Astrocyte (in vitro differentiated cells and primary cell): ENCODE measurements around the gene CDH13.

Experiments
- EZH2 ChIP-seq: IDR thresholded peaks from 2 replicates; pipeline ENCODE4 v1.6.1; 2012; ENCODE audit warnings: mild to moderate bottlenecking, low read length, inconsistent platforms; ENCODE audit not compliant: insufficient read depth
- TF ChIP-seq, protein P1 (sequence below): IDR thresholded peaks from 2 replicates; pipeline ENCODE4 v1.5.1; 2011; ENCODE audit warnings: low read depth, mild to moderate bottlenecking, inconsistent platforms, low read length, moderate library complexity; ENCODE audit not compliant: insufficient read depth

DNA sequence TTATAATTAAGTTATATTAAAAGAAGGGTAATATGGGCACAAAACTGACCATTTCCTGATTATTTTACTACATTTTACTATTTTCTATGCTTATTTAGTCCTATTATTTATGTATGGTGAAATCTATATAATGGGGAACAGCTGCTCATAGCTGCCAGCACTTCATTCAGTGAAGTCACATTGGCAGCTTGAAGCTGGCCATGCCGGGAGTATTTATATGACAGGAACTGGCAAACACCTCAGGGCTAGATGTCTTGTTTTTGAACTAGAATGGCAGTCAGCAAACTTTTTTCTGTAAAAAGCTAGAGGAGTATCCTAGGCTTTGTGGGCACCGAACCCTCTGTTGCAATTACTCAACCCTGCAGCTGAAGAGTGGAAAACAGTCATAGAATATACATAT, 104.1 kb downstream of the CDH13 start:
- TF ChIP-seq, protein P1, sequence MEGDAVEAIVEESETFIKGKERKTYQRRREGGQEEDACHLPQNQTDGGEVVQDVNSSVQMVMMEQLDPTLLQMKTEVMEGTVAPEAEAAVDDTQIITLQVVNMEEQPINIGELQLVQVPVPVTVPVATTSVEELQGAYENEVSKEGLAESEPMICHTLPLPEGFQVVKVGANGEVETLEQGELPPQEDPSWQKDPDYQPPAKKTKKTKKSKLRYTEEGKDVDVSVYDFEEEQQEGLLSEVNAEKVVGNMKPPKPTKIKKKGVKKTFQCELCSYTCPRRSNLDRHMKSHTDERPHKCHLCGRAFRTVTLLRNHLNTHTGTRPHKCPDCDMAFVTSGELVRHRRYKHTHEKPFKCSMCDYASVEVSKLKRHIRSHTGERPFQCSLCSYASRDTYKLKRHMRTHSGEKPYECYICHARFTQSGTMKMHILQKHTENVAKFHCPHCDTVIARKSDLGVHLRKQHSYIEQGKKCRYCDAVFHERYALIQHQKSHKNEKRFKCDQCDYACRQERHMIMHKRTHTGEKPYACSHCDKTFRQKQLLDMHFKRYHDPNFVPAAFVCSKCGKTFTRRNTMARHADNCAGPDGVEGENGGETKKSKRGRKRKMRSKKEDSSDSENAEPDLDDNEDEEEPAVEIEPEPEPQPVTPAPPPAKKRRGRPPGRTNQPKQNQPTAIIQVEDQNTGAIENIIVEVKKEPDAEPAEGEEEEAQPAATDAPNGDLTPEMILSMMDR, result no peak
- no peak for TF ChIP-seq EZH2
